PC-3 (cell line): ENCODE data around the gene HOXA2. TPM values are rescaled to one million over a fixed set of nuclear protein-coding genes. Genes with fewer than 3 reads are reported as not detected.

ENCODE experiments used
- ATAC-seq: fragments of 200-7000 bp; cut with Tn5 transposase; 2 replicates; pipeline ENCODE4 v1.9.1; 2020; ENCODE audit warnings: mild to moderate bottlenecking, moderate library complexity
- BruUV-seq: library from RNA; stranded (reverse); fragments of 400-500 nt; replicated peaks from 2 replicates; lab custom pipeline; 2021; lab: Mats Ljungman, UMichigan
- CTCF ChIA-PET: fragments of 300-600 bp; sonication (Branson Sonifier 250); formaldehyde crosslinking; loops from one replicate; lab custom pipeline; 2022; ENCODE audit warnings: antibody characterized with exemption; lab: Charles Lee
- POLR2A ChIA-PET: fragments of 300-600 bp; sonication (Branson Sonifier 250); formaldehyde crosslinking; loops from one replicate; lab custom pipeline; 2022; ENCODE audit warnings: antibody characterized with exemption; ENCODE audit not compliant: unreplicated experiment; lab: Charles Lee
- DNase-seq: peaks from one replicate; pipeline ENCODE4 v3.0.0-alpha.2; 2015
- H2AFZ ChIP-seq: fragments of 300-600 bp; sonication (generic); 2 replicates; pipeline ENCODE4 v1.6.0; 2016; ENCODE audit warnings: antibody characterized with exemption, low read length
- H3F3A ChIP-seq: fragments of 300-600 bp; sonication (generic); one replicate; pipeline ENCODE4 v1.6.0; 2017; ENCODE audit warnings: antibody characterized with exemption, low read length, control low read depth, mild to moderate bottlenecking; ENCODE audit not compliant: unreplicated experiment
- H3K27ac ChIP-seq: fragments of 300-600 bp; sonication (generic); 2 replicates; pipeline ENCODE4 v1.5.1; 2016; ENCODE audit warnings: mild to moderate bottlenecking, low read length
- H3K27me3 ChIP-seq: fragments of 300-600 bp; sonication (generic); 2 replicates; pipeline ENCODE4 v1.6.1; 2016; ENCODE audit warnings: low read length, mixed read lengths
- H3K36me3 ChIP-seq: fragments of 300-600 bp; sonication (generic); 2 replicates; pipeline ENCODE4 v1.6.1; 2016; ENCODE audit warnings: low read depth, mixed run types, low read length, mixed read lengths
- H3K4me1 ChIP-seq: fragments of 300-600 bp; sonication (generic); 2 replicates; pipeline ENCODE4 v1.5.1; 2016; ENCODE audit warnings: low read length; ENCODE audit not compliant: insufficient read depth
- H3K4me2 ChIP-seq: fragments of 300-600 bp; sonication (generic); 2 replicates; pipeline ENCODE4 v1.6.0; 2016; ENCODE audit warnings: low read length
- H3K4me3 ChIP-seq: fragments of 300-600 bp; sonication (generic); 2 replicates; pipeline ENCODE4 v1.5.1; 2016; ENCODE audit warnings: mild to moderate bottlenecking, low read length, mixed read lengths
- H3K79me2 ChIP-seq: fragments of 300-600 bp; sonication (generic); 2 replicates; pipeline ENCODE4 v1.6.1; 2017; ENCODE audit warnings: low read length, mixed read lengths
- H3K9ac ChIP-seq: fragments of 300-600 bp; sonication (generic); 2 replicates; pipeline ENCODE4 v1.6.0; 2016; ENCODE audit warnings: mild to moderate bottlenecking, low read length
- H3K9me2 ChIP-seq: fragments of 300-600 bp; sonication (generic); replicated peaks from 2 replicates; pipeline ENCODE4 v1.6.1; 2016; ENCODE audit warnings: mixed run types, low read length, mixed read lengths
- H3K9me3 ChIP-seq: fragments of 300-600 bp; sonication (generic); 2 replicates; pipeline ENCODE4 v1.6.1; 2016; ENCODE audit warnings: low read length, mixed read lengths
- H4K20me1 ChIP-seq: fragments of 300-600 bp; sonication (generic); 2 replicates; pipeline ENCODE4 v1.6.1; 2016; ENCODE audit warnings: low read length, mixed read lengths
- EZH2 ChIP-seq: fragments of 300-600 bp; sonication (generic); IDR thresholded peaks from one replicate; pipeline ENCODE4 v1.6.1; 2017; ENCODE audit warnings: antibody characterized with exemption, mild to moderate bottlenecking, low read length; ENCODE audit not compliant: unreplicated experiment
- EZH2phosphoT487 ChIP-seq: fragments of 300-600 bp; sonication (generic); IDR thresholded peaks from 2 replicates; pipeline ENCODE4 v1.6.1; 2018; ENCODE audit warnings: mild to moderate bottlenecking, antibody characterized with exemption, low read length, borderline replicate concordance
- intact Hi-C: fragments of 100-400 bp; cut with micrococcal nuclease; formaldehyde crosslinking; loops from 2 replicates; pipeline ENCODE4 v1.9.0; 2023
- total RNA-seq: library from RNA; depleted of rRNA; stranded (reverse); fragments of >200 nt; gene quantifications from 2 replicates; pipeline ENCODE4 v1.2.3, GENCODE V29; 2014
- TF ChIP-seq, protein P1 (sequence below): fragments of 300-600 bp; sonication (generic); conservative IDR thresholded peaks from 2 replicates; pipeline ENCODE4 v1.5.1; 2017; ENCODE audit warnings: antibody characterized with exemption, low read depth, mild to moderate bottlenecking, low read length

Gene HOXA2
- total RNA-seq, 1 experiment from 2014 or later: 0.07 TPM

DNA sequence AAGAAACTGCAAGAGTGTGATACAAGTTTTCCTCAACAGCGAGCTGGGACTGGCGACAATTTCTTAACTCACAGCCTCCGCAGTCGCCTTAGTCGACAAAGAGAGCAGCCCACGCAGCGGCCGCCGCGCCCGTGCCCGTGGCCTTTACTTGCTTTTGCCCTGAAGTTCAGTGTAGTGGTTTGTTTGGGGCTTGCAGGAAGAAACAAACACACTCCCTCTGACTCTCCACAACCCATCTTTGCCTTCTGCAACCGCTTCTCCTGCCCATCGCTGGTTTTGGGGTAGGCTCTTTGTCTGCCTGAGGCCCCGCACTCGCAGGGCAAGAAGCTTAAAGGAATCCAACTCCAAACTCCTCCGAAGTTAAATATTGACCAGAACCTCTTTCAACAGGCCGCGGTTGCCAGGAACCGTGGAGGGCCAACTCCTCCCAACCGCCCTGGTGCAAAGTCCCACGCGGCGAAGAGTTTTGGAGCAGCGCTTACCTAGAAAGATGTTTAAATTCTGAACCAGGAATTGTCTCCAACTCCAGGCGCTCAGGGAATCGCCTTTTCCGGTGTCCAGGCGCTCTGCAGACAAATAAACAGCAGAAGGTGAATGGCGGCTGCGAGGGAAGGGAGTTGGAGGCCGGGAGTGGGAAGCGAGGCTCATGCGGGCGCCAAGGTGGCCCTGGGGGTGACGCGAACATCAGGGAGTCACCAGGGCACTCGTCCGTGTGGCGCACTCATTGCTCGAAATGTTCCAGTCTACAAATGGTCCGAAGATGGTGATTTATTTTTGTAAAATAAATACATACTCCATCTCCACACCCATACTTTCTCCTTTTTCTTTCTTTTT lies 19.8 kb upstream of the HOXA2 start:
- H3K79me2 ChIP-seq: peaks cover 24% of the 10 kb centered on the region; the same call in 1 of the 2 replicates
- ChIA-PET CTCF (no interaction called here), POLR2A (interaction anchor here (0.6 to 0.7 kb wide), 3 partner anchors 9 to 26 kb away, joined by 3 to 5 read pairs (median 4); no protein-coding TSS in a partner anchor)
- H3K36me3 ChIP-seq: no peaks in the 10 kb centered on the region; the same call in 1 of the 2 replicates
- ATAC-seq (peak; percentile 65), DNase-seq (no peak)
- H2AFZ ChIP-seq: 0 out of 2 replicates have a peak overlapping the region, but pooled peaks have one; percentile 1
- peak overlapping the region; percentile 38 for H3K4me2 ChIP-seq
- no peaks in the 10 kb centered on the region for H3K9me3 ChIP-seq
- BruUV-seq: TSS peak; percentile 36
- peak overlapping the region; percentile 45 for H3K4me3 ChIP-seq
- no peak for TF ChIP-seq EZH2phosphoT487
- TF ChIP-seq, protein P1, sequence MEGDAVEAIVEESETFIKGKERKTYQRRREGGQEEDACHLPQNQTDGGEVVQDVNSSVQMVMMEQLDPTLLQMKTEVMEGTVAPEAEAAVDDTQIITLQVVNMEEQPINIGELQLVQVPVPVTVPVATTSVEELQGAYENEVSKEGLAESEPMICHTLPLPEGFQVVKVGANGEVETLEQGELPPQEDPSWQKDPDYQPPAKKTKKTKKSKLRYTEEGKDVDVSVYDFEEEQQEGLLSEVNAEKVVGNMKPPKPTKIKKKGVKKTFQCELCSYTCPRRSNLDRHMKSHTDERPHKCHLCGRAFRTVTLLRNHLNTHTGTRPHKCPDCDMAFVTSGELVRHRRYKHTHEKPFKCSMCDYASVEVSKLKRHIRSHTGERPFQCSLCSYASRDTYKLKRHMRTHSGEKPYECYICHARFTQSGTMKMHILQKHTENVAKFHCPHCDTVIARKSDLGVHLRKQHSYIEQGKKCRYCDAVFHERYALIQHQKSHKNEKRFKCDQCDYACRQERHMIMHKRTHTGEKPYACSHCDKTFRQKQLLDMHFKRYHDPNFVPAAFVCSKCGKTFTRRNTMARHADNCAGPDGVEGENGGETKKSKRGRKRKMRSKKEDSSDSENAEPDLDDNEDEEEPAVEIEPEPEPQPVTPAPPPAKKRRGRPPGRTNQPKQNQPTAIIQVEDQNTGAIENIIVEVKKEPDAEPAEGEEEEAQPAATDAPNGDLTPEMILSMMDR: no peak
- no peak for TF ChIP-seq EZH2
- H3K9ac ChIP-seq: peak overlapping the region; percentile 51
- H4K20me1 ChIP-seq: no peaks in the 10 kb centered on the region
- no peaks in the 10 kb centered on the region for H3F3A ChIP-seq
- intact Hi-C loops: no loop called here
- no peaks in the 10 kb centered on the region for H3K4me1 ChIP-seq
- no peaks in the 10 kb centered on the region for H3K27me3 ChIP-seq
- no peaks in the 10 kb centered on the region for H3K9me2 ChIP-seq
- H3K27ac ChIP-seq: no peak overlapping the region

DNA sequence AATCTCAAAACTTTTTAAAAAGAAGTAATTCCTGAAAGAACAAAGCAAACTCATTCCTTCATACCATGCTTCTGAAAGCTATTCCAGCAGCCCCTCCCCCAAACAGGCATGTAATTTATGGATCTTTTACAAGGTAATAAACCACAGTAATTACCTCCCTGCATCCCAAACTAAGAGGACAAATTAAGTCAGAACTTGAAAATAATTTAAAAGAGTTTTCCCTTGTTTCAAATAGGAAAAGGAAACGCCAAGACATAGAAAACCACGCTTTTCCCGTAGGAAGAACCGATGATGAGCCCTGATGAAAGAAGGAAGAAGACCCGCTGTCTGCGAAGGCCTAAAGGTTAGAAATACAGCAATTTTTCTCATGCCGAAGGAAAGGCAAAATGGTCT lies 19.2 kb upstream of the HOXA2 start:
- ATAC-seq (no peak), DNase-seq (no peak)
- no peaks in the 10 kb centered on the region for H4K20me1 ChIP-seq
- TF ChIP-seq EZH2 (no peak), EZH2phosphoT487 (no peak)
- TF ChIP-seq, protein P1: no peak
- no peaks in the 10 kb centered on the region; the same call in 1 of the 2 replicates for H3K36me3 ChIP-seq
- CTCF ChIA-PET: no interaction called here
- H3K9me3 ChIP-seq: no peaks in the 10 kb centered on the region
- H3F3A ChIP-seq: no peaks in the 10 kb centered on the region
- BruUV-seq: no TSS peak
- POLR2A ChIA-PET: no interaction called here
- intact Hi-C loops: no loop called here
- H3K4me2 ChIP-seq: peak overlapping the region; percentile 38
- H3K27ac ChIP-seq: no peak overlapping the region
- peak overlapping the region; percentile 45 for H3K4me3 ChIP-seq
- no peaks in the 10 kb centered on the region for H3K27me3 ChIP-seq
- H3K9me2 ChIP-seq: no peaks in the 10 kb centered on the region
- H3K9ac ChIP-seq: peak overlapping the region; percentile 51
- peaks cover 2% of the 10 kb centered on the region for H3K4me1 ChIP-seq
- H3K79me2 ChIP-seq: peaks cover 30% of the 10 kb centered on the region
- H2AFZ ChIP-seq: no peak overlapping the region
